ENCODE measurements around the gene LIPA. TPM values are rescaled to one million over a fixed set of nuclear protein-coding genes. Genes with fewer than 3 reads are reported as not detected.

Gene LIPA
- polyA plus RNA-seq, 1 donor (not counting 4 experiments of a cell fraction or from before 2014, with no cell fraction given): 156 TPM

- no peak for FAIRE-seq
- TF ChIP-seq EZH2 (IDR thresholded peaks at IDR 0.05; ENCODE audit: low read length) (no peak), CTCF (optimal IDR thresholded peaks at IDR 0.05 in 1 of 3, IDR thresholded peaks at IDR 0.05 in 1 of 3, conservative IDR thresholded peaks at IDR 0.05 in 1 of 3; ENCODE audit: extremely low read depth in 1 of 3, insufficient read depth in 2 of 3, low read length in 3 of 3) (no peak)
- no peak overlapping the region for H3K9ac ChIP-seq (ENCODE audit: control insufficient read depth, extremely low read depth, insufficient read depth, low read length)
- no peaks in the 10 kb centered on the region for H3K4me1 ChIP-seq (ENCODE audit: control insufficient read depth, extremely low read depth, insufficient read depth, low read length)
- H3K4me2 ChIP-seq (ENCODE audit: control insufficient read depth, extremely low read depth, insufficient read depth, low read depth, low read length): no peak overlapping the region
- H3K79me2 ChIP-seq (ENCODE audit: control insufficient read depth, insufficient read depth, low read length): no peaks in the 10 kb centered on the region
- H3K27me3 ChIP-seq (ENCODE audit: control insufficient read depth, extremely low read depth, insufficient read depth, low read length): no peaks in the 10 kb centered on the region
- H2AFZ ChIP-seq (ENCODE audit: control insufficient read depth, low read length): no peak overlapping the region
- dilution Hi-C loops (cut with MboI; ENCODE audit: extremely low pct_ligation_motif_present, low sequenced_read_pairs): no loop called here
- H3K36me3 ChIP-seq (ENCODE audit: control insufficient read depth in 2 of 2, extremely low read depth in 1 of 2, insufficient read depth in 2 of 2, low read length in 2 of 2): peaks cover 6 to 23% of the 10 kb centered on the region in 2 experiments
- DNase-seq (ENCODE audit: low read depth, low spot score): no peak
- no peaks in the 10 kb centered on the region for H3K9me3 ChIP-seq (ENCODE audit: control insufficient read depth, low read depth, low read length)
- no peak overlapping the region for H3K4me3 ChIP-seq (ENCODE audit: control insufficient read depth in 2 of 3, extremely low read depth in 1 of 3, insufficient read depth in 2 of 3, low read depth in 1 of 3, low read length in 3 of 3)
- no peaks in the 10 kb centered on the region for H4K20me1 ChIP-seq (ENCODE audit: control insufficient read depth, extremely low read depth, insufficient read depth, low read length)
- H3K27ac ChIP-seq (ENCODE audit: control insufficient read depth, insufficient read depth, low read length): no peak overlapping the region
- no peaks in the 10 kb centered on the region for H3K9me1 ChIP-seq (ENCODE audit: control insufficient read depth, extremely low read depth, insufficient read depth, low read length)
Observed at GRCh38 chr10:89228962-89229361, 22.6 kb downstream of the LIPA start.

- Histone ChIP-seq H3K9me1 (ENCODE audit: control insufficient read depth, extremely low read depth, insufficient read depth, low read length) (no peaks in the 10 kb centered on the region), H3K4me1 (ENCODE audit: control insufficient read depth, extremely low read depth, insufficient read depth, low read length) (no peaks in the 10 kb centered on the region), H2AFZ (ENCODE audit: control insufficient read depth, low read length) (no peak overlapping the region), H3K79me2 (ENCODE audit: control insufficient read depth, insufficient read depth, low read length) (no peaks in the 10 kb centered on the region), H3K36me3 (ENCODE audit: control insufficient read depth in 2 of 2, extremely low read depth in 1 of 2, insufficient read depth in 2 of 2, low read length in 2 of 2) (peaks cover 6 to 24% of the 10 kb centered on the region in 2 experiments), H3K27me3 (ENCODE audit: control insufficient read depth, extremely low read depth, insufficient read depth, low read length) (no peaks in the 10 kb centered on the region), H3K27ac (ENCODE audit: control insufficient read depth, insufficient read depth, low read length) (no peak overlapping the region), H3K9me3 (ENCODE audit: control insufficient read depth, low read depth, low read length) (no peaks in the 10 kb centered on the region), H3K9ac (ENCODE audit: control insufficient read depth, extremely low read depth, insufficient read depth, low read length) (no peak overlapping the region), H4K20me1 (ENCODE audit: control insufficient read depth, extremely low read depth, insufficient read depth, low read length) (no peaks in the 10 kb centered on the region), H3K4me3 (ENCODE audit: control insufficient read depth in 2 of 3, extremely low read depth in 1 of 3, insufficient read depth in 2 of 3, low read depth in 1 of 3, low read length in 3 of 3) (no peak overlapping the region), H3K4me2 (ENCODE audit: control insufficient read depth, extremely low read depth, insufficient read depth, low read depth, low read length) (no peak overlapping the region)
- DNase-seq (ENCODE audit: low read depth, low spot score) (no peak), FAIRE-seq (no peak)
- dilution Hi-C loops (cut with MboI; ENCODE audit: extremely low pct_ligation_motif_present, low sequenced_read_pairs): no loop called here
- TF ChIP-seq EZH2 (IDR thresholded peaks at IDR 0.05; ENCODE audit: low read length) (no peak), CTCF (optimal IDR thresholded peaks at IDR 0.05 in 1 of 3, IDR thresholded peaks at IDR 0.05 in 1 of 3, conservative IDR thresholded peaks at IDR 0.05 in 1 of 3; ENCODE audit: extremely low read depth in 1 of 3, insufficient read depth in 2 of 3, low read length in 3 of 3) (no peak)
Observed at GRCh38 chr10:89228146-89228545, 23.4 kb downstream of the LIPA start.
